Stimulated activated CD4-positive, alpha-beta T cell treated with anti-CD3 and anti-CD28 coated beads, Interleukin-2, amount 100 ng/mL, for 48 hours (primary cell): Measurements from ENCODE around the gene LINGO4.

Experiments
- DNase-seq, 2 donors: peaks; one replicate each; pipeline ENCODE4 v3.0.0-alpha.2; 2020

LINGO4 gene

GRCh38 chr1:151833172-151833900 lies 28.1 kb upstream of the LINGO4 start:
- DNase-seq = no peak

- DNase-seq = no peak
These were observed 27.2 kb upstream of the LINGO4 start for GRCh38 chr1:151832318-151832980.

GRCh38 chr1:151831605-151832004 lies 26.4 kb upstream of the LINGO4 start, which contains the start of gene RORC:
Gene RORC (minus strand): TSS chr1:151831802. CDS start chr1:151831764, 38 bp downstream.
- DNase-seq = no peak

- DNase-seq = no peak
These were observed 26.0 kb upstream of the LINGO4 start for GRCh38 chr1:151831256-151831591.

GRCh38 chr1:151830055-151830454 lies 24.8 kb upstream of the LINGO4 start:
- no peak for DNase-seq

GRCh38 chr1:151829352-151830046 lies 24.3 kb upstream of the LINGO4 start:
- DNase-seq = no peak

GRCh38 chr1:151828921-151829320 lies 23.7 kb upstream of the LINGO4 start:
- no peak for DNase-seq

GRCh38 chr1:151827853-151828252 lies 22.6 kb upstream of the LINGO4 start:
- no peak for DNase-seq

GRCh38 chr1:151825751-151826660 lies 20.8 kb upstream of the LINGO4 start:
- no peak for DNase-seq

- no peak for DNase-seq
These were observed 20.0 kb upstream of the LINGO4 start for GRCh38 chr1:151825204-151825603.

- no peak for DNase-seq
These were observed 18.0 kb upstream of the LINGO4 start for GRCh38 chr1:151823175-151823574.

- peak in 1 of 2 donors; percentile 42 for DNase-seq
These were observed 17.2 kb upstream of the LINGO4 start for GRCh38 chr1:151822404-151822803.

- no peak for DNase-seq
These were observed 15.7 kb upstream of the LINGO4 start for GRCh38 chr1:151820940-151821339.

GRCh38 chr1:151819976-151820623 lies 14.9 kb upstream of the LINGO4 start:
- DNase-seq = no peak

GRCh38 chr1:151819227-151819835 lies 14.1 kb upstream of the LINGO4 start:
- no peak for DNase-seq

GRCh38 chr1:151817353-151817730 lies 12.1 kb upstream of the LINGO4 start:
- no peak for DNase-seq

- no peak for DNase-seq
These were observed 11.5 kb upstream of the LINGO4 start for GRCh38 chr1:151816548-151817352.

GRCh38 chr1:151815716-151816327 lies 10.6 kb upstream of the LINGO4 start:
- no peak for DNase-seq

- DNase-seq = no peak
These were observed 9.8 kb upstream of the LINGO4 start for GRCh38 chr1:151814971-151815545.

- DNase-seq = no peak
These were observed 9.2 kb upstream of the LINGO4 start for GRCh38 chr1:151814426-151814825.
